ENCODE results near the gene MTHFS. TPM values are rescaled to one million over a fixed set of nuclear protein-coding genes. Genes with fewer than 3 reads are reported as not detected.
"Not testable (repeated sequence)": the region's sequence is repeated elsewhere in the genome, so short reads cannot be mapped to it uniquely, and the experiment has no call there.

MTHFS gene
- total RNA-seq, 1 donor from 2014 or later = 18.7 TPM

GRCh38 chr15:79918278-79918677 lies 21.5 kb upstream of the MTHFS start:
- intact Hi-C loops (cut with DNase I) = no loop called here
- ATAC-seq (no peak), DNase-seq (ENCODE audit: low spot score) (no peak)

- intact Hi-C loops (cut with DNase I) = no loop called here
- DNase-seq (ENCODE audit: low spot score) = no peak
Measured at GRCh38 chr15:79916502-79917132, 19.8 kb upstream of the MTHFS start.

GRCh38 chr15:79915776-79916501 lies 19.1 kb upstream of the MTHFS start:
- ATAC-seq; intact Hi-C loops (cut with DNase I); DNase-seq (ENCODE audit: low spot score): not testable (repeated sequence)

More at GRCh38 chr15:79916502-79917132, 19.8 kb upstream of the MTHFS start:
- no peak for ATAC-seq

- DNase-seq (ENCODE audit: low spot score) (no peak), ATAC-seq (no peak)
- intact Hi-C loops (cut with DNase I) = no loop called here
Measured at GRCh38 chr15:79914728-79915127, 17.9 kb upstream of the MTHFS start.

- intact Hi-C loops (cut with DNase I); DNase-seq (ENCODE audit: low spot score); ATAC-seq: not testable (repeated sequence)
Measured at GRCh38 chr15:79909556-79910335, 12.9 kb upstream of the MTHFS start.

- ATAC-seq = no peak
- no peak for DNase-seq (ENCODE audit: low spot score)
- intact Hi-C loops (cut with DNase I) = no loop called here
Measured at GRCh38 chr15:79904271-79904670, 7.5 kb upstream of the MTHFS start.

- no peak for DNase-seq (ENCODE audit: low spot score)
- ATAC-seq = no peak
- intact Hi-C loops (cut with DNase I) = no loop called here
Measured at GRCh38 chr15:79903626-79904025, 6.8 kb upstream of the MTHFS start.

GRCh38 chr15:79903144-79903543 lies 6.3 kb upstream of the MTHFS start:
- ATAC-seq (no peak), DNase-seq (ENCODE audit: low spot score) (no peak)
- intact Hi-C loops (cut with DNase I) = no loop called here

GRCh38 chr15:79901958-79902357 lies 5.1 kb upstream of the MTHFS start:
- no peak for DNase-seq (ENCODE audit: low spot score)
- no peak for ATAC-seq
- intact Hi-C loops (cut with DNase I) = no loop called here

GRCh38 chr15:79900818-79901378 lies 4.1 kb upstream of the MTHFS start:
- DNase-seq (ENCODE audit: low spot score); ATAC-seq; intact Hi-C loops (cut with DNase I): not testable (repeated sequence)

- intact Hi-C loops (cut with DNase I) = no loop called here
- ATAC-seq = no peak
- no peak for DNase-seq (ENCODE audit: low spot score)
Measured at GRCh38 chr15:79900087-79900486, 3.3 kb upstream of the MTHFS start.

- intact Hi-C loops (cut with DNase I); ATAC-seq; DNase-seq (ENCODE audit: low spot score): not testable (repeated sequence)
Measured at GRCh38 chr15:79898786-79899185, 2.0 kb upstream of the MTHFS start.

- ATAC-seq (no peak), DNase-seq (ENCODE audit: low spot score) (no peak)
- intact Hi-C loops (cut with DNase I) = no loop called here
Measured at GRCh38 chr15:79898369-79898768, 1.6 kb upstream of the MTHFS start.

GRCh38 chr15:79897701-79898113 lies 893 bp upstream of the MTHFS start:
- DNase-seq (ENCODE audit: low spot score) (no peak), ATAC-seq (no peak)
- intact Hi-C loops (cut with DNase I) = no loop called here

- ATAC-seq (no peak), DNase-seq (ENCODE audit: low spot score) (no peak)
- intact Hi-C loops (cut with DNase I) = no loop called here
Measured at GRCh38 chr15:79897380-79897678, 515 bp upstream of the MTHFS start.

- ATAC-seq (peak; percentile 20), DNase-seq (ENCODE audit: low spot score) (no peak)
- intact Hi-C loops (cut with DNase I) = no loop called here
Measured at GRCh38 chr15:79896131-79896633, 632 bp downstream of the MTHFS start.

GRCh38 chr15:79887054-79887930 lies 9.5 kb downstream of the MTHFS start:
- intact Hi-C loops (cut with DNase I) = no loop called here
- ATAC-seq (no peak), DNase-seq (ENCODE audit: low spot score) (no peak)

GRCh38 chr15:79886124-79886523 lies 10.7 kb downstream of the MTHFS start:
- DNase-seq (ENCODE audit: low spot score) (no peak), ATAC-seq (no peak)
- intact Hi-C loops (cut with DNase I) = no loop called here

- intact Hi-C loops (cut with DNase I) = no loop called here
- ATAC-seq (no peak), DNase-seq (ENCODE audit: low spot score) (no peak)
Measured at GRCh38 chr15:79884204-79884596, 12.6 kb downstream of the MTHFS start.

Measured in sciatic nerve (tissue), 2 donors.